ENCODE results near the gene KCNQ1.

Gene KCNQ1

GRCh38 chr11:2443881-2444820 is 657 bp upstream of the KCNQ1 start, which contains the start of gene TRPM5:
TSS of gene TRPM5 (minus strand) at chr11:2444514. CDS start at chr11:2423036, 21,478 bp downstream.
- peak; percentile 75 for DNase-seq (ENCODE audit: low read depth)

- no peak for DNase-seq (ENCODE audit: low read depth)
Measured at GRCh38 chr11:2445746-2446551, 1.1 kb downstream of the KCNQ1 start.

- DNase-seq (ENCODE audit: low read depth): no peak
Measured at GRCh38 chr11:2446590-2447252, 1.9 kb downstream of the KCNQ1 start.

GRCh38 chr11:2447253-2447950 is 2.6 kb downstream of the KCNQ1 start:
- no peak for DNase-seq (ENCODE audit: low read depth)

- no peak for DNase-seq (ENCODE audit: low read depth)
Measured at GRCh38 chr11:2447951-2448650, 3.3 kb downstream of the KCNQ1 start.

- no peak for DNase-seq (ENCODE audit: low read depth)
Measured at GRCh38 chr11:2448661-2449547, 4.1 kb downstream of the KCNQ1 start.

GRCh38 chr11:2449548-2450320 is 4.9 kb downstream of the KCNQ1 start:
- DNase-seq (ENCODE audit: low read depth): no peak

GRCh38 chr11:2450321-2451041 is 5.7 kb downstream of the KCNQ1 start:
- DNase-seq (ENCODE audit: low read depth): no peak

GRCh38 chr11:2451336-2451735 is 6.5 kb downstream of the KCNQ1 start:
- DNase-seq (ENCODE audit: low read depth): no peak

GRCh38 chr11:2451916-2452315 is 7.1 kb downstream of the KCNQ1 start:
- no peak for DNase-seq (ENCODE audit: low read depth)

- DNase-seq (ENCODE audit: low read depth): no peak
Measured at GRCh38 chr11:2452321-2453012, 7.7 kb downstream of the KCNQ1 start.

- DNase-seq (ENCODE audit: low read depth): no peak
Measured at GRCh38 chr11:2453436-2453835, 8.6 kb downstream of the KCNQ1 start.

- DNase-seq (ENCODE audit: low read depth): no peak
Measured at GRCh38 chr11:2458321-2458720, 13.5 kb downstream of the KCNQ1 start.

- no peak for DNase-seq (ENCODE audit: low read depth)
Measured at GRCh38 chr11:2459016-2459725, 14.4 kb downstream of the KCNQ1 start.

GRCh38 chr11:2459796-2460531 is 15.2 kb downstream of the KCNQ1 start:
- DNase-seq (ENCODE audit: low read depth): no peak

- DNase-seq (ENCODE audit: low read depth): no peak
Measured at GRCh38 chr11:2460540-2461252, 15.9 kb downstream of the KCNQ1 start.
